Fibroblast of the aortic adventitia (primary cell): Measurements from ENCODE around the gene TRAP1. TPM values are rescaled to one million over a fixed set of nuclear protein-coding genes. Genes with fewer than 3 reads are reported as not detected.
A peak's percentile ranks its signal among the peaks of the same experiment; 100 is the strongest.
"Not testable (repeated sequence)": the region's sequence is repeated elsewhere in the genome, so short reads cannot be mapped to it uniquely, and the experiment has no call there.

Source experiments
- DNase-seq: peaks from one replicate; pipeline ENCODE4 v3.0.0-alpha.2; 2010; ENCODE audit warnings: low read depth
- H3K4me3 ChIP-seq: 2 replicates; pipeline ENCODE4 v1.5.1; 2011; ENCODE audit warnings: low read depth, mild to moderate bottlenecking, control low read depth, low read length, moderate library complexity
- CTCF ChIP-seq: IDR thresholded peaks from 2 replicates; pipeline ENCODE4 v1.5.1; 2011; ENCODE audit warnings: mild to moderate bottlenecking, low read length, control low read depth, inconsistent platforms; ENCODE audit not compliant: insufficient read depth
- total RNA-seq: library from RNA; depleted of rRNA; stranded (reverse); fragments of >200 nt; gene quantifications from 2 replicates; pipeline ENCODE4 v1.2.3, GENCODE V29; 2012; ENCODE audit warnings: low replicate concordance

The TRAP1 gene
- total RNA-seq, 1 donor = 66.0 TPM

- H3K4me3 ChIP-seq = peak overlapping the region; percentile 99
- TF ChIP-seq CTCF = no peak
- DNase-seq = no peak
These were observed 104.5 kb downstream of the TRAP1 start for GRCh38 chr16:3612510-3613466.

GRCh38 chr16:3611146-3611975, 106.0 kb downstream of the TRAP1 start, which contains the start of gene SLX4:
Gene SLX4, minus strand, starts transcription at chr16:3611606. Its CDS starts 2,642 bp downstream, at chr16:3608964.
- H3K4me3 ChIP-seq = peak within 1 kb of the TSS; percentile 99
- peak; percentile 84 for DNase-seq
- no peak for TF ChIP-seq CTCF

GRCh38 chr16:3610698-3611145, 106.6 kb downstream of the TRAP1 start:
- H3K4me3 ChIP-seq = peak overlapping the region; percentile 83
- no peak for TF ChIP-seq CTCF
- DNase-seq = peak; percentile 5

- peak overlapping the region; percentile 83 for H3K4me3 ChIP-seq
- TF ChIP-seq CTCF = no peak
- DNase-seq = no peak
These were observed 107.2 kb downstream of the TRAP1 start for GRCh38 chr16:3609895-3610697.

- not testable (repeated sequence) for H3K4me3 ChIP-seq, DNase-seq
These were observed 108.3 kb downstream of the TRAP1 start for GRCh38 chr16:3608976-3609375.

GRCh38 chr16:3608069-3608468, 109.3 kb downstream of the TRAP1 start:
- no peak for DNase-seq
- TF ChIP-seq CTCF = no peak
- H3K4me3 ChIP-seq = no peak overlapping the region

Other genes with a start within 250 kb of the TRAP1 start
- not detected in 2 replicates for gene C16orf90, start 222.0 kb downstream of the TRAP1 start, total RNA-seq
- gene CLUAP1, start 216.5 kb downstream of the TRAP1 start, total RNA-seq = 20.9 and 105 TPM in 2 replicates
- not detected in 2 replicates for gene NLRC3, start 140.1 kb downstream of the TRAP1 start, total RNA-seq
- 4.3 and 7.0 TPM in 2 replicates for gene SLX4, start 105.9 kb downstream of the TRAP1 start, total RNA-seq
- gene DNASE1, start 62.8 kb downstream of the TRAP1 start, total RNA-seq = 5.8 and 11.8 TPM in 2 replicates
- 26.6 and 31.5 TPM in 2 replicates for gene CREBBP, start 163.2 kb upstream of the TRAP1 start, total RNA-seq